VCaP (cell line): ENCODE results near the gene ATAD3A.

Source experiments
- H3K27ac ChIP-seq: fragments of 450-650 bp; 2 replicates; pipeline ENCODE4 v1.5.1; 2017
- TF ChIP-seq, protein P1 (sequence below): fragments of 450-650 bp; conservative IDR thresholded peaks from 2 replicates; pipeline ENCODE4 v1.5.1; 2017; ENCODE audit warnings: mild to moderate bottlenecking, moderate library complexity

Gene ATAD3A

GRCh38 chr1:1534401-1535154, 22.6 kb downstream of the ATAD3A start:
- TF ChIP-seq, protein P1, sequence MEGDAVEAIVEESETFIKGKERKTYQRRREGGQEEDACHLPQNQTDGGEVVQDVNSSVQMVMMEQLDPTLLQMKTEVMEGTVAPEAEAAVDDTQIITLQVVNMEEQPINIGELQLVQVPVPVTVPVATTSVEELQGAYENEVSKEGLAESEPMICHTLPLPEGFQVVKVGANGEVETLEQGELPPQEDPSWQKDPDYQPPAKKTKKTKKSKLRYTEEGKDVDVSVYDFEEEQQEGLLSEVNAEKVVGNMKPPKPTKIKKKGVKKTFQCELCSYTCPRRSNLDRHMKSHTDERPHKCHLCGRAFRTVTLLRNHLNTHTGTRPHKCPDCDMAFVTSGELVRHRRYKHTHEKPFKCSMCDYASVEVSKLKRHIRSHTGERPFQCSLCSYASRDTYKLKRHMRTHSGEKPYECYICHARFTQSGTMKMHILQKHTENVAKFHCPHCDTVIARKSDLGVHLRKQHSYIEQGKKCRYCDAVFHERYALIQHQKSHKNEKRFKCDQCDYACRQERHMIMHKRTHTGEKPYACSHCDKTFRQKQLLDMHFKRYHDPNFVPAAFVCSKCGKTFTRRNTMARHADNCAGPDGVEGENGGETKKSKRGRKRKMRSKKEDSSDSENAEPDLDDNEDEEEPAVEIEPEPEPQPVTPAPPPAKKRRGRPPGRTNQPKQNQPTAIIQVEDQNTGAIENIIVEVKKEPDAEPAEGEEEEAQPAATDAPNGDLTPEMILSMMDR, result no peak

DNA sequence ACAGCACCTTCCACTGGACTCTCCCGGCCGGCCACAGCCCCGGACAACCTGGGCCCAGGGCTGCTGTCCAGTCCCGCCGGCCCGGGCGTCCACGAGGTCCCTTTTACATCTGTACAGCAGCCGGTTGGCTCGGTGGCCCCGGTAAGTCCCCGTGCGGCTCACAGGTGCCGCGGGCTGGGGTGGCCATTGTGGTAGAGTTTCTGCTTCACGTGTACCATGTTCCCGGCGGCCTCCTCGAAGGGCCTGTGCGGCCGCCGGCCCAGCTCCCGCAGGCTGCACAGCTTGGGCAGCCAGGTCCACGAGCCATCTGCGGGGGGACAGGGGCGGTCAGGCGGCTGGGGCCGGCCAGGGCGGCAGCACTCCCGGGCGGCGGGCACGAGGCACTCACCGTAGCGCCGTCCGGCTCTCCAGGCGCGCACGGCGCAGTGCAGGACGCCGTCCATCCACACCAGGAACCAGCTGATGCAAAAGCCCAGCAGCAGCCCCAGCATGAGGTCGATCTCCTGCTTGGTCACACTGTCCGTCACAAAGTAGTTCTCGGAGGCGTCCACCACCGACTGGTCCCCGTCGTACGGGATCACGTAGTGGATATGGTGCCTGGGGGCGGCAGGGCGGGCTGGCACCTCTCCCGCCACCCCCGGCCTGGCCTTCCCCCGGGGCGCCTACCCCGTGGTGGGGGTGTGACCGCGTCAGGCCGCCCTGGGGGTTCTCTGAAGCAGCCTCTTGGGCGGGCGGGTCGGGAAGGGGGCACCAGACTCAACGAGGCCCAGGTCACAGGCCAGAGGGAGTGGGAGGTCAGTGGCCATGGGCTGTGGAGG, 23.4 kb downstream of the ATAD3A start:
- H3K27ac ChIP-seq, result no peak overlapping the region
- TF ChIP-seq, protein P1, result no peak

More at GRCh38 chr1:1534401-1535154, 22.6 kb downstream of the ATAD3A start:
- no peak overlapping the region for H3K27ac ChIP-seq

- TF ChIP-seq, protein P1, result no peak
- no peak overlapping the region for H3K27ac ChIP-seq
These were observed 24.3 kb downstream of the ATAD3A start for GRCh38 chr1:1536019-1536937.

DNA sequence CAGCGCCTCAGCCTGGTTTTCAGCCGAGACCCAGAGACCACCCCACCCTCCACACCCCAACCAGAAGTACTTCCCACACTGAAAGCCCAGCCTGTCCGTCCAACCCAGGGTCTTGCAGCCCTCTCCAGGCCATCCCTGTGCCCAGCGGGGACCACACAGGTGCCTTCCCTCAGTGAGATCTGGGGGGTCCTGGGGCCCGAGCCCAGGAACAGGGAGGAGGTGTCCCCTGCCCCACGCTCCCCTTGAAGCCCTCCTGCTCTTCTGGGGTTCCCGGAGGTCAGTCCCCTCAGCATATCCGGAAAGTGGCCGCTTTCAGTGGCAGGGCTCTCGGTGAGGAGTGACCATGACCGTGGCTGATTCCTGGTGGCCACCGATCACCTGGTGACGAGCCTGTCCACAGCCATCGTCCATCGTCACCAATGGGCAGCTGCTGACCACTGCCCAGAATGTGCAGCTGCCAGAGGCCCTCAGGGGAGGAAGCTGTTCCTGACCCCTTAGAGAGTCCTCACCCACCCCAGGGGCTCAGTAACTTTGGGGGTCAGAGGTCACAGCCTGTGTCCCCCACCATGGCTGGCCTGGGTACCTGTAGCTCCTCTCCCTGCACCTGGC, 25.1 kb downstream of the ATAD3A start:
- TF ChIP-seq, protein P1, result no peak
- H3K27ac ChIP-seq, result no peak overlapping the region

DNA sequence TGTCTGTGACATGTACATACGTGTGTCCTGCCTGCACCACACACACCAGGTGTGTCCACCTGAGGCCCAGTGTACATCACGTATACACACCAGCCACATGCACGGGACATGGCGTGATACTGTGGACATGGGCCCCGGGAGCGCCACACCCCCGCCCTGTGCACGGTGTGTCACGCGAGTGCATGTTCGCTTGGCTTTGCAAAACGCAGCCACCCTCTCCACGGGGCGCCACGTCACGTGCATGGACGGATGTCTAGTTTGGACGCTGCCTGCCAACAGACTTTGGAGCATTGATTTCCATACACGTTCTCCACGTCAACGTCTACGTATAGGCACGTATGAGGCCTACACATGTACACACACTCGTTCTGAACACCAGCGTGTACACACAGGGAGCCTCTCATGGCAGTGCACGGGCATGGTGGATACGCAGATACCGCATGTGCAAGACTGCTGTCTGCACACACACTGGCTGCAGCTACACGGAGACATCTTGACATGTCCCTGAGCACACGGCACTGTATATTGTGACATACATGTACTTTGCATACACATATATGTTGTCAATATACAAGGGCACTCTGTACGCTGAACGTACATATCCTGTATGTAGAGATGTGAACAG, 25.8 kb downstream of the ATAD3A start:
- no peak overlapping the region for H3K27ac ChIP-seq
- TF ChIP-seq, protein P1, result no peak

DNA sequence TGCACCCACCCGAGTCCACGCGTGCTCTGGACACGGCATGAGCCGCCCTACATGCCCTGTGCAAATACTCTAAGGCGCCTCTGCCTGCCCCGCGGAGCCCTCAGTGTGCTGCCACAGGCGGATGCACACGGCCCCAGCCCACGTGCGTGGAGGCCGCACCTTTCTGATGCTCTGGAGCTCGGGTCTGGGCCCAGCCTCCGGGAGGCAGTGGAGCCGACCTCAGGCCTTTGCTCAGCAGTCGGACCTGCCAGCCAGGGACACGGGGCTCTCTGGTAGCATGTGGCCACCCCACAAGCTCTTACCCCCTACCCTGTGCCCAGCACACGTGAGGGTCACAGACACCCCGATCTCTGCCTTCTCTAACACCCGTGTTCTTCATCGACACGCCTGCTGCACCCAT, 26.4 kb downstream of the ATAD3A start:
- H3K27ac ChIP-seq, result peak overlapping the region; percentile 83
- TF ChIP-seq, protein P1, result no peak
